Measurements from ENCODE around the gene LMTK2.

Gene LMTK2

GRCh38 chr7:98202367-98203195, 95.9 kb downstream of the LMTK2 start:
- TF ChIP-seq POLR2A (IDR thresholded peaks at IDR 0.05; ENCODE audit: low read depth, low read length) = no peak
- DNase-seq (ENCODE audit: insufficient read length, low spot score) = no peak
- FAIRE-seq = no peak

DNA sequence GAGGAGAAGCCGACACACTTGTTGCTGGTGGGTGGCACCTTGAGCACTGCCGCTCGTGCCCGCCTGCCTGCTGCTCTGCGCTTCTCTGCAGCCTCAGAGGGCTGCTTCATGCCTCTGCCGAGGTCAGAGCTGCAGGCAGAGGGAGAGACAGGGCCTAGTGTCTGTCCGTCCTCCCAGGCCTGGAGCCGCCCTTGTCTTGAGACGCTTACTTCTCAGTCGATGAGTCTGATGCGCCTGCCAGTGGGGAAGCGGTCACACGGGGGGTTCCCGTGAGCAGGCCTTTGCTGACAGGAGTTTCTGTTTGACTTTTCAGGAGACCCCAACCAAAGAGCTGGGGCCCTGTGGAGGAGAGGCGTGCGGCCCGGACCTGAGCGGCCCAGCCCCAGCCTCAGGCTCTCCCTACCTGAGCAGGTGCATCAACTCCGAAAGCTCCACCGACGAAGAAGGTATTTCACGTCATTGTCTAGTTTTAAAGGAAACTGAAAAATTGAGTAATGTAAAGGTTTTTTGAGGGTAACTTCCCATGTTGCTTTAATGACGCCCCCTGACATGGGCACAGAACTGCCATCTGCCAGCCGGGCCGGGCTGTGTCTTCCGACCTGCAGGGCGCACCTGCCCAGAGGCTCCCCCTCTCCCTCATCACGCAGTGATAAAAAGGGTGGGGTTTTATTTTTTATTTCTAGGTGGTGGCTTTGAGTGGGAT, 96.8 kb downstream of the LMTK2 start:
- FAIRE-seq (no peak), DNase-seq (ENCODE audit: insufficient read length, low spot score) (no peak)
- TF ChIP-seq POLR2A (IDR thresholded peaks at IDR 0.05; ENCODE audit: low read depth, low read length) = no peak

DNA sequence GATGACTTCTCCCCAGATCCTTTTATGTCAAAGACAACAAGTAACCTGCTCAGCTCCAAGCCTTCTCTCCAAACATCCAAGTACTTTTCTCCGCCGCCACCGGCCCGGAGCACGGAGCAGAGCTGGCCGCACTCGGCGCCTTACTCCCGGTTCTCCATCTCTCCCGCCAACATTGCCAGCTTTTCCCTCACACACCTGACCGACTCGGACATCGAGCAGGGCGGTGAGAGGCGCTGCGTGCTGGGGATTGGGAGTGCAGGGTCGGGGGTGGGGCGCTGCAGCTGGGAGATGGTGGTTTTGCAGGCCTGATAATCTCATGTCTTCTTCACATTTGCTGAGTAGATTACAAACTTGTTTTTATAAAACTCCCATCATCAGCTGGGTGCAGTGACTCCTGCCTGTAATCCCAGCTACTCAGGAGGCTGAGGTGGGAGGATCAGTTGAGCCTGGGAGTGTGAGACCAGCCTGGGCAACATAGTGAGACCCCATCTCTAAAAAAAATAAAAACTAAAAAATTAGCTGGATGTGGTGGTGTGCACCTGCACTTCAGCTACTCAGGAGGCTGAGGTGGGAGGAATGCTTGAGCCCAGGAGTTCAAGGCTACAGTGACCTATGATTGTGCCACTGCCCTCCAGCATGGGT, 97.4 kb downstream of the LMTK2 start:
- no peak for FAIRE-seq
- DNase-seq (ENCODE audit: insufficient read length, low spot score) = no peak

GRCh38 chr7:98204670-98205069, 98.0 kb downstream of the LMTK2 start:
- TF ChIP-seq POLR2A (IDR thresholded peaks at IDR 0.05; ENCODE audit: low read depth, low read length) = no peak
- DNase-seq (ENCODE audit: insufficient read length, low spot score) (no peak), FAIRE-seq (no peak)

More for the DNA sequence above, 97.4 kb downstream of the LMTK2 start:
- TF ChIP-seq POLR2A (IDR thresholded peaks at IDR 0.05; ENCODE audit: low read depth, low read length) = no peak

GRCh38 chr7:98205162-98205845, 98.6 kb downstream of the LMTK2 start:
- DNase-seq (ENCODE audit: insufficient read length, low spot score) (no peak), FAIRE-seq (no peak)
- TF ChIP-seq POLR2A (IDR thresholded peaks at IDR 0.05; ENCODE audit: low read depth, low read length) = no peak

DNA sequence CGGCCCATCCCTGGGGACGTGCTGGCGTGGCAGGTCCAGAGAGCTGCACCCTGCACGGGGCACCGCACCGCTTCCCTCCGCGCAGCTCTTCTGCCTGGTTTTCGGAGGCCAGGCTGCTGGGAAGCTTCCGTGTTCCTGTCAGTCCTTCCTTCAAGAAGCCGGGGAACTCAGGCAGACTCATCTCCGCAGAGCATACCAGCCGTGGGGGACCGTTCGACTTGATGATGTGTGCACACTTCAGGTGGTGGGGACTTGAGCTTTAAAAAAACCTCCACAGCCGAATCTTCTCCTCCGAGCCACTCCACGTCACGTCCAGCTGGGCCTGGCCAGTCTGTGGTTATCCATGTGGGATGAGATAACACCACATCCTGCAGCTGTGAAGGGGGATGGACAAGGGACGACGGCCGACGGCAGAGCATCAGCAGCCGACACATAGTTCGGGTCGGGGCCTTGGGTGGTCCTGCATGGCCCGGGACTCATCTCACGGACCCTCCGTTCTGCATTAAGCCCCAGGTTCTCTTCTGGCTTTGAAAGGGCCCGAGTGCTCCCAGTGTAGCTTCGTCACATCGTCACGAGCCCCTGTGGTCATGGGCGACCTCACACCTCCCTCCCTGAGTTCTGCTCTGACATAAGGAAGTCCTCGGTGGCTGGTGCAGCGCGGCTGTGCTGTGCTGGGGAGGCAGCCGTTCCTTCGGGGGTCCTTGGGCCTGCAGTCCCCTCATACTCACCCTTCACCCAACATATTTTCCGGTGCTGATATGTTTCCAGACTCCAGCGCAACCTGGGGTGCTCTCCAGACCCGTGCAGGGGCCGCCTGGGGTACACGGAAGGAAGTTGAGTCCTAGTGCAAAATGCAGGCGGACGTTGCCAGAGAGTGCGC, 100.0 kb downstream of the LMTK2 start:
- no peak for FAIRE-seq
- no peak for DNase-seq (ENCODE audit: insufficient read length, low spot score)
- no peak for TF ChIP-seq POLR2A (IDR thresholded peaks at IDR 0.05; ENCODE audit: low read depth, low read length)

- FAIRE-seq (no peak), DNase-seq (ENCODE audit: insufficient read length, low spot score) (no peak)
- TF ChIP-seq POLR2A (IDR thresholded peaks at IDR 0.05; ENCODE audit: low read depth, low read length) = no peak
Measured at GRCh38 chr7:98209166-98209920, 102.7 kb downstream of the LMTK2 start.

DNA sequence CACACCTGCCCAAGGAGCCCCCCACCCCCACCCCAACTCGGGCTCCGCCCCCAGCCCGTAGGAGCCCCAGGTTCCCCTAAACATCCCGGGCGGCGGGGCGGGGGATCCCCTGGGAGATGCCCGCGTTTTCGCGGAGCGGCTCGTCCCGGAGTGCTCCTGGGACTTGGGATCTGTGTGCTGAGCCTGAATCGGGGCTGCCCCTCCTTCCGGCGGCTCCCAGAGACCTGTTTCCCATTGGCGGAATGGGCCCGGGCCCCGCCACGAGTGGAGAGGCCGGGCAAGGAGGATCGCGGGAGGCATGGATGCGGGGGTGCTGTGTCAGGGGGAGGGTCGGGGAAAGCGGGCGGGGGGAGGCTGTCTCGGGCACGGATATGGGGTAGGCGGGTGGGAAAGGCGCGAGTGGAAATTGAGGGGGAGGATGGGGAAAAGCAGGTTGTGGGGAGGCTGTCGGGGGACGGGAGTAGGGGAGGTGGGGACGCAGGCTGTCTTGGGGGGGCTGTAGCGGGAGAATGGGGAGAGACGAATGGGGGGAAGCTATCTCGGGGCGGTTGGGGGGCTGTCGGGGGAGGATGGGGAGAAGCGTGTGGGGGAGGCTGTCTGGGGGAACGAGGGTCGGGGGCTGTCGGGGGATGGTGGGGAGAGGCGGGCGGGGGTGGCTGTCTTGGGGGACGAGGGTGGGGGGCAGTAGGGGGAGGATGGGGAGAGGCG, 104.0 kb downstream of the LMTK2 start:
- TF ChIP-seq POLR2A (IDR thresholded peaks at IDR 0.05; ENCODE audit: low read depth, low read length) = no peak
- DNase-seq (ENCODE audit: insufficient read length, low spot score) = no peak
- no peak for FAIRE-seq

DNA sequence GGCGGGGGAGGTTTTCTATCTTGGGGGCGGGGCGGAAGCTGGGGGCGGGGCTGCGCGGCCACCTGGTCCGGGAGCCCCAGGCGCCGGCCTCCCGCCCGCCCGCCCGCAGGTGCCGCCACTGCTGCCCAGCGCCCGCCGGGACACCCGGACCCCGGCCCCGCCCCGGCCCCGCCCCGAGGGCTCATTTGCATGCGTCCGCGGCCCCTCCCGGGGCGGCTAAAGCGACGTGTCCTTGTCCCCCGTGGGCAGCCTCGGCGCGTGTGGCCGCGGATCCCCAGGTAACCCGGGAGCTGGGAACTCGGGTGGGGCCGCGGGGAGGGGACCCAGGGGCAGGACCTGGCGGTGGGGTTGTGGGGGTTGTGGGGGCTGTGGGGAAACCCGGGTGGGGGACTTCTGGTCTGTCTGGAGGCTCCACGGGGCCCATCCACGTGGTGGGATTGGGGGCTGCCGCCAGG, 104.6 kb downstream of the LMTK2 start, which contains the start of gene BHLHA15:
Gene BHLHA15, plus strand, starts transcription at position 219 of the 455 bp plus-strand sequence. CDS start 871 bp downstream, outside the sequence.
- no peak for TF ChIP-seq POLR2A (IDR thresholded peaks at IDR 0.05; ENCODE audit: low read depth, low read length)
- FAIRE-seq (no peak), DNase-seq (ENCODE audit: insufficient read length, low spot score) (no peak)

DNA sequence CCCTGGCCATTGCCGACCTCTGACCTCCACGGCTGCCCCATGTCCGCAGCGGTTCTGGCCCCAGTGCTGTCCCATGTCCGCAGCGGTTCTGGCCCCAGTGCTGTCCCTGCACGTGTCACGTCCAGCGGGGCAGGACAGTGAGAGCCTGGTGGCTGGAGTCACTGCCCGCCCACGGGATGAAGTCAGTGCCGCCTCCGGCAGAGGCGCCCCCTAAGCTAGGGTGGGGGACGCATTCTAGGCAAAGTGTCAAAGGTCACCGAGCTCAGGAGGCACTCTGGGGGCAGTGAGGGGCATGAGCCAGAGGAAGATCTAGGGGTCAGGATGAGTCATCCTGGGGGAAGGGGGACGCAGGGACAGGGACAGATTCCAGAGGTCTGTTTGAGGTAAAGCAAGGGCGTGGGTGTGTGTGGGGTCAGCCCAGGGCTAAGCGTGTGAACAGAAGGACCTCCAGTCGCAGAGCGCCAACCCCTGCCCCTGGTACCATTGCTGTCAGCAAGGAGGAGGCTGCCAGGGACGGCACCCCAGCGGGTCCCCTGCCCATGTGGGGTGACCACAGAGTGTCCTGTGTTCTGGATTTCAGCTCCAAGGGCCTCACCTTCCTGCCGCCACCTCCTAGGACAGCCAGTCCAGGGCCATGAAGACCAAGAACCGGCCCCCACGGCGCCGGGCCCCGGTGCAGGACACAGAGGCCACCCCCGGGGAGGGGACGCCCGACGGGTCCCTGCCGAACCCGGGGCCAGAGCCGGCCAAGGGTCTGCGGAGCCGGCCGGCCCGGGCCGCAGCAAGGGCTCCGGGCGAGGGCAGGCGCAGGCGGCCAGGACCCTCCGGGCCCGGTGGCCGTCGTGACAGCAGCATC, 105.2 kb downstream of the LMTK2 start:
- FAIRE-seq (no peak), DNase-seq (ENCODE audit: insufficient read length, low spot score) (no peak)
- TF ChIP-seq POLR2A (IDR thresholded peaks at IDR 0.05; ENCODE audit: low read depth, low read length) = no peak

Measured in H54 (cell line).